HG03103 (cell line): Measurements from ENCODE around the gene HES4.
"Not testable (repeated sequence)": the region's sequence is repeated elsewhere in the genome, so short reads cannot be mapped to it uniquely, and the experiment has no call there.

Experiments used
- ATAC-seq: cut with Tn5 transposase; IDR thresholded peaks from one replicate; pipeline ENCODE4 v1.9.1; 2021; ENCODE audit warnings: low read depth; ENCODE audit not compliant: unreplicated experiment

The HES4 gene

DNA sequence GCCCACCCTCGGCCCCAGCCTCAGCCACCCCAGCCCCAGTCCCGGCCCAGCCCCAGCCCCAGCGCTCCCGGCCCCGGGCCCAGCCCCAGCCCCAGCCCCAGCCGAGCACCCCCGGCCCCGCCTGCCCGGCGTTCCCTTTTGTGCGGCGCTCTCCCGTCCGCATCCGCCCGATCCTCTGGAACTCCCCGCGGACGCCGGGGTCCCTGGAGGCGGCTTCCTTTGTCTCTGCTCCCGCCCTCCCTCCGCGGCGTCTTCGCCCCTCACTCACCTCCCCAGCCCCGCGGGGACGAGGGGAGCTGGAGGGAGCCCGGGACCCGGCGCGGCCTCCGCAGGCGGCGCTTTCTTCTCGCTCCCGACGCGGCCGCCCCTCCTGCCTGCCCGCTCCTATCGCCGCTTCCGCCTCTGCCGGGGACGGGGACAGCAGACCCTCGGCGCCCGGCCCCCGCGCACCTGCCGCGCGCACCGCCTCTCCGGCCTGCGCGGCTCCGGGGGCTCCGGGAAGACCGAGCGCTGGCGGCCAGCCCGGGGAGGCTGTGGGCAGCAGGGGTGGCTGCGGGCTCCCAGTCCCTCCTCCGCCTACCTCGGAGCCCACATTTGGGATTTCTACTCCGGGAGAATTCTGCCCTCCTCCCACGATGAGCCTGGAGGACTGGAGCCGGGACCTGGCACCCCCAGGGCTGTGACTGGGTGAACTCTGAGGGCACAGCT, 34.0 kb upstream of the HES4 start:
- ATAC-seq: no peak

DNA sequence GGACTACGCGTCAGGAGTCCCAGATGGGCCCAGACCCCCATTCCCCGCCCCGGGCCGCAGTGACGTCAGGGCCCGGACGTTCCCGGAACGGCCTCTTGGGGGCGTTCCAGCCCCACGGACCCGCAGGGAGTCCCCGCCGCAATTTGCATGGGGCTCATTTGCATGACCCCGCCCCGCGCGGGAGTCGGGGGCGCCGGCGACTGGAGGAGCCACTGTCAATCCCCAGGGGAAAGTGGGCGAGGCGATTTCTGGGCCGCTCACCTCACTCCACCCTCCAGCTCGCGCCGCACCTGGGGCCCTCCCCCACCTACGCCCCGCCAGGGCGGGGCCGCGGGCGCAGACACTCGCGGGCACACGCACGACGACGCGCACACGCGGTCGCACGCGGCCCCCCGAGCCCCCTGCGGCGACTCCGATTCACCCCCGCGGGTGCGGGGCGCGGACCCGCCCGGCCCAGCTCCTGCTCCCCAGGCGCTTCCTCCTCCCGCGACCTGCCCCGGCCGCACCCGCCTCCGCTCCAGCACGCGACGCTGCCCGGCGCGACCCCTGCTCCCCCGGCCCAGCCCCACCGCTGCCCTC, 33.2 kb upstream of the HES4 start:
- ATAC-seq: peak; percentile 70

DNA sequence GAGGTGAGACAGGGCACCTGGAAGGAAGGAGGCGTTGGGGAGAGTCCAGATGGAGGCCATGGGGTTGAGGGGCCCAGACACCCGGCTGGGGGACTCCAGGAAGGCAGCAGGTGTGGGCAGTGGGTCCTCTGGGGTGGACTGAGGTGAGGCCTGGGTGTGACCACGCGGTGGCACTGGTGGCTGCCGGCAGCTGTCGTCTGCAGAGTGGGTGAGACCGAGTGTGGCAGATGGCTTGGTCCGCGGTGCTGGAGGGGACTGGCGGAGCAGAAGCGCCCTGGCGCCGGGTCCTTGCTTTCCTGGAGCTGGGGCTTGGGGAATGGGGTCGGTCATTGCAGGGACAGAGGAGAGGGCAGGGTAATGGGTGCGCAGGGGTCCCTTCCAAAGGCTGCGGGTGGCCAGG, 32.5 kb upstream of the HES4 start:
- ATAC-seq: no peak

DNA sequence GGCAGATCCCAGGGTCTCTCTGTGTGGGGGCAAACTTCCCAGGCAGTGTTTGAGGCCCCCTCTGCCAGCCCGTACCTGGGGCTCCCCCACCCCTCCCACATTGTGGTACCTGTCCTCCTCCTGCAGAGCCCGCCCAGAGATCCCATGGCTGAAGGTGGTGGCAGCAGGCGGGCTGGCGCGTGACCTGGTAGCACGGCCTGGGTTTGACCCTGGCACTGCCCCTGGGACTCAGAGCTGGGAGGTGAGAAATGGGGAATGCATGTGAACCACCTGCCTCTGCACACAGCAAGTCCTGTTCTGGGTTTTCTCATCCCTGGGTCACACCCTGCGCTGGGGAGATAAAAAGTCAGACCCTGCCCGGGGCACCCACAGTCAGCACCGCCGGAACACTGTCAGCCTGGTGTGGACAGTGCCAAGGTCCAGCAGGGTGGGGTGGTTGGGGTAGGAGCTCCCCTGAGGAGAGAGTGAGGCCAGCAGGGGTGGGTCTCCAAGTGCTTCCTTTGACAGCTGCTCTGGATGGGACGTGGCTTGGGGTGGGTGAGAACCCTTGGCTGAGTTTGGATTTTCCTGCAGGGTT, 31.9 kb upstream of the HES4 start:
- no peak for ATAC-seq

DNA sequence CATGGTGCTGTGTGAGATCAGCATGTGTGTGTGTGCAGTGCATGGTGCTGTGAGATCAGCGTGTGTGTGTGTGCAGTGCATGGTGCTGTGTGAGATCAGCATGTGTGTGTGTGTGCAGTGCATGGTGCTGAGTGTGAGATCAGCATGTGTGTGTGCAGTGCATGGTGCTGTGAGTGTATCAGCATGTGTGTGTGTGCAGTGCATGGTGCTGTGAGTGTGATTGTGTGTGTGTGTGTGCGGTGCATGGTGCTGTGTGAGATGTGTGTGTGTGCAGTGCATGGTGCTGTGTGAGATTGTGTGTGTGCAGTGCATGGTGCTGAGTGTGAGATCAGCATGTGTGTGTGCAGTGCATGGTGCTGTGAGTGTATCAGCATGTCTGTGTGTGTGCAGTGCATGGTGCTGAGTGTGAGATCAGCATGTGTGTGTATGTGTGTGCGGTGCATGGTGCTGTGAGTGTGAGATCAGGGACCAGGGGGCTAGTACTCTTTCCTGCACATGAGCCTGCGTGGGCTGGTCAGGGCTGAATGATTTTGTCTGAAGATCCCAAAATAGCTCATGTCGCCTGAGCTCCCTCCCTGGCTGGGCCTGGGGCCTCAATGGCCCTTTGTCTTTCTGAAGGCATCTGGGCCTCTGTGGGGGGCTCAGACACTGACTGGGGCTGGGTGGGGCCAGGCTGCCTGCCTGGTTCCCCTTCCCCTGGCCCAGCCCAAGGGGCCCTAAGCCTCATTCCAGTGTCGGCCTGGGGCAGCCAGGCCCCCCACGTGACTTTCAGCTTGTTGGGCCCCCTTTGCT, 31.2 kb upstream of the HES4 start:
- ATAC-seq: not testable (repeated sequence)

DNA sequence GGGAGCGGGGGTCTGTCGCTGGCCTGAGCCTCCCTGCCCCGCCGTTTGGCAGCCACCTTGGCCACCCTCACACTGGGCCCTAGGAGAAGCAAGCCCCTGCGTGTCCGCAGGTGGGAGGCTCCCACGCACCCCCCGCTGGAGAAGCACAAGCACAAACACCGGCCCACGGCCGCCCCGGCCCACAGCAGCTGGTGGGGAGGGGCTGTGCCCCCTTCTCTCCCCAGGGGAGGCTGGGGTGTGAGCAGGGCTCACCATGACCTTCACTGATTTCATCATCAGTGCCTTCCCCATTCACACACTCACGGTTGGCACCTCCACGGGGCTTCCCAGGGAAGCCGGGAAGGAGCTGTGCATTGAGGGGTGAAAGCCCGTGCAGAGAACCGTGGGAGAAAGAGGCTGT, 27.9 kb upstream of the HES4 start:
- ATAC-seq: no peak

DNA sequence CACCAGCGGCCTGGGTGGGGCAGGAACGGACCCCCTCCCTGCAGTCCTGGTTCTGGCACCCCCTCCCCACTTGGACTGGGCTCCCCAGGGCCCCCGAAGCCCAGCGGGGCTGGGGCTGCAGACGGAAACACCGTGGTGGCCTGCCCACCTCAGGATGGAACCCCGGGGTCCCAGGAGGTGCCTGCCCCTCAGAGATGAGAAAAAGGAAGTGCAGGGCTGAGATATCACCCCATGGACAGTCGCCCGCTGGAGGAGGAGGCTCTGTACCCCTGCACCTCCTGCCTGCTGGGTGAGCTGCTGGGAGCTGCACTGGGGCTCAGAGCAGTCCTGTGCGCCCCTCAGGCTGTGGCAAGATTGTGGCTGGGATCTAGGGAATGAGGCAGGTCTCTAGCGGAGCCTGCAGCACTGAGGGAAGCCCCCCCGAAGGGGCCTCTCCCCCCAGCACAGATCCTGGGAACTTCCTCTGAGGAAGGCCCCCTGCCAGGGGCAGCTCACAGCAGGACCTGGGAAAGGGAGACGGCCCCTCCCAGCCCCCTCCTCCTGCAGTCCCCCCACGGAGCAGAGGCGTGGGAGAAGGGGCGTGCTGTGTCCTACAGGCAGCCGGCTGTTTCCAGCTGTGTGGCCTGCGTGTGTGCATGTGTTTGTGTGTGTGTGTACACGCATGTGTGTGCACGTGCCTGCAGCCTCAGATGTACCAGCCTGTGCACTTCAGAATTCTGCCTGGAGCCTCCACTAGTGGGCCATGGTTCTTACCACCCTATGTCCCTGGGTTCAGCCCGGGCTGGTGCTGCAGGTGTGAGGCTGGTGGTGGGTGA, 26.9 kb upstream of the HES4 start:
- ATAC-seq: no peak

DNA sequence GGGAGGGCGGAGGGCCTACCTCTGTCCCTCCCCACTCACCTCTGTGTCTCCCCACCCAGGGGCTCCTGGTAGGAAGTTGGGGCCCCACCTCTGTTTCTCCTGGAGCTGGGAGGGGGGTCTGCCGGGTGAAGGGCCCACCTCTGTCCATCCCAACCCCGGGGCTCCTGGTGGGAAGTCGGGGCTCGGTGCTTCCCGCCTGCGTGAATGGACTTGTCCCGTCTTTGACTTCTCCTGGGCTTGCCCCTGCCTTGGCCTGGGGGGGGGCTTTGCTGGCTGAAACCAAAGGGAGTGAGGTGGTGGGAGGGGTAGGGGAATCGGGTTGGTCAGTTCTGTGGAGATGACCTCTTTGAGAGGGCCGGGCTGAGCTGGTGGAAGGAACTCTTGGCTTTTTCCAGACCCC, 25.8 kb upstream of the HES4 start:
- no peak for ATAC-seq

DNA sequence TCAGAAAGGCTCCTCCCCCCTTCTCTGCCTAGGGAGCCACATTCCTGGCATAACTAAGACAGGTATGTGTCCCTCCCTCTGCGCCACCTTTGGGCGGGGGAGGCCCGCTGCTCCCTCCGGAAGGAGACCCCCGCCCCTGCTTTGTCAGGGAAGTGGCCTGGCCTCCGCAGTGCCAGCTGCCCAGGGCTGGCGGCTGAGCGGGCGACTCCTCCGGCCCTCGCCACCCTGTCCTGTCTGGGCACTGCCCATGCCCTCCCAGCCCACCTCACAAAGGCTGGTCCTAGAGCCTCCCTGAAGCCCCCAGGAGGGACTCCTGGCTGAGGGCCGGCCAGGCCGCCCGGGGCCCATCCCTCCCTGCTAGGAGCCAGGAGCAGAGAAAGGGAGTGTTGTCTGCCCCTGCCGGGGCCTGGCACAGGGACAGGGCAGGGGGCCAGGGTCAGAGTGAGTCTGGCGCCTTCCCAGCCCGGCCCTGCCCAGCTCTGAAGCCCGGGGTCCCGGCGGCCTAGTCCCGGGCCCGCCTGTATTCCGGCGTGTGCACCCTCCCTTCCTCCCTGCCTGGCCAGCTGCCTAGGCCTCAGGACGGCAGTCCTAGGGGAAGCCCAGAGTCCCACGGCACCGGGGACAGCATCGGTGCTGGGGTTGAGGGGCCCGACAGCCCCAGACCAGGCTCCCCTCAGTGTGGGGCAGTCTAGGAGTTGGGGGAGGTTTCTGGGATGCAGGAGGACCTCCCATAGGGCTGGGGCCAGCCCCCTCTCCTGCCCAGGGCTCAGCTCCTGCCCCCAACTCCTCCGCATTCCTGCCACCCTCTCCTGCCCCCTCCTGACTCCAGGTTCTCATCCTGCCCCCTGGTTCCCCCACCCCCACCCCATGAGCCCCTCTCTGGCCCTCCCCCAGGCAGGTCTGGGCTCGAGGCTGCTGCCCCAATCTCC, 25.1 kb upstream of the HES4 start:
- ATAC-seq: no peak

DNA sequence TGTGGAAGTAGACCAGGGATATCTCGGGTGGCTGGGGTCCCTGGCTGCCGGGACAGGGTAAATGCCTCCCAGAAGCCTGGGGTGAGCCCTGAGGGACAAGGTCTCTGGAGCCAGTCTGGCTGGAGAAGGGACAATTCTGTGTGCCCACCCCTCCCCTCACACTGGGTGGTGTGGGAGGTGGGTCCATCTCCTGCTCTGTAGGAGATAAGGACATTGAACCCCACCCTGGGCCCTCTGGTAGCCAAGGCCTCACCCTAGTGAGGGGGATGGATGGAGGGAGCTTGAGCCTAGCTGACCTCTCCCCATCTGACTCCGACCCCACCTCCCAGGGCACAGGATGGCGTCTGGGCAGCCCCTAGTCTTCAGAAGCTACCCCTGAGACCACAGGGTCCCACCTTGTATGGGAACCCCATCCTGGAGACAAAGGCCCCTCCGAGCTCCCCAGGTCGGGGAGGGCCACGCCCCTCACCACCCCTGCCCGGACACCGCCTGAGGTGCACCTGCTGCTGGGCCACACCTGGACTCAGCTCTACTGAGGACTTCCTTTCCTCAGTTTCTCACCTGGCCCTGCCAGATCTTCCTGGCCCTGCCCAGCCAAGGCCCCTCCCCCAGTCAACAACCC, 24.4 kb upstream of the HES4 start:
- no peak for ATAC-seq

DNA sequence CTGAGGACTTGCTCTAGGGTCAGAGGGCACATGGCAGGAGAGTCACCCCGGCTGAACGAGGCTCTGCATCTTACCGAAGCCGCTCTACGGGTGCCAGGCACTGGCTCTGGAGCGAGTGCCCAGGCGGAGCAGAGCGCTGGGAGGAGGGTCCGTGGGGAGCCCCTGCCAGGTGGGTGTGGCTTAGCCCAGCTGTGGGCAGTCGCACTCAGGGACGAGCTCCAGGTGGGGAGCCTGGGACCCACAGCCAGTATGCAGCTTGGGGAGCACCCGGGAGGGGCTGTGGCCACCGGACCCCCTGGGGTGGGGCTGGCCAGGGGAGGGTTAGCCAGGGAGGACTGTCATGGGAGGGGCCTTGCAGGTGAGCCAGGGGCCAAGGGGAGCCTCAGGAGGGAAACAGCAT, 23.8 kb upstream of the HES4 start:
- ATAC-seq: no peak

DNA sequence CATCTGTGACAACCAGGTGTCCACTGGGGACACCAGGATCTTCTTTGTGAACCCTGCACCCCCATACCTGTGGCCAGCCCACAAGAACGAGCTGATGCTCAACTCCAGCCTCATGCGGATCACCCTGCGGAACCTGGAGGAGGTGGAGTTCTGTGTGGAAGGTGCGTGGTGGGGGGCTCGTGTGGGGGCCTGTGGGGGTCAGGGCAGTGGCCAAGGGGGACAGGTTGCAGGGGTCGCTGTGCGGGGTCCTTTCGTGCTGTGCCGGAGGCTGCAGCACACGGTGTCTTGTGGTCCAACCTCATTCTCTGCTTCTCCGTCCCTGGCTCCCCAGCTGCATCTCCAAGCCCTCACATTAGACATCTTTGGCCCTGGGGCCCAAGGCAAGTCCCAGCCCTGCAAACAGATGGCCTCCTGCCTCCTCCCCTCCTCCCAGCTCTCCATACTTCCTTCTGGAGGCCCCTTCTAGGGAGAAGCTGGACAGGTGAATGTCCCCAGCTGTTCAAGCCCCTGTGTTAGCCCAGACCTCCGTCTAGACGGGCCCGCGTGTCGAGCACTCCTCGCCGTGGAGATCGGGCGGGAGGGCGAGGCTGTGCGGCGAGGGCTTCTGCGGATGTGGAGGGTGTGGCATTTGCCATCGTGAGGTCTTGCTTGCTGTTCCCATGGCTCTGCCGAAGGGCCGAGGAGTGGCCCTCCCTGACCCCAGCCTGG, 22.6 kb upstream of the HES4 start:
- no peak for ATAC-seq

DNA sequence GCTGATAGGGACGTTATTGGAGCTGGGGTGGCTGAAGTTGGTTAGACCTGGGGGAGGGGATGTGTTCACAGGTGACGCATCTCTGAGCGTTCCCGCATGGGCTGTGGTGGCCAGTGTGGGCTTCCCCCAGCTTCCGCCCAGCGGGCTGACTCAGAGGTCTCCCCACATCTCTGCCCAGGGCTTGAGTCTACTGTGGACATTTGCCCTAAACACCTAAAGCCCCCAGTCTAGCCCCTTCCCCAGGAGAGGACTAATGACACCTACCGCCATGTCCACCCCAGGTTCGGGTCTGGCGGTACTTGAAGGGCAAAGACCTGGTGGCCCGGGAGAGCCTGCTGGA, 22.0 kb upstream of the HES4 start:
- no peak for ATAC-seq

DNA sequence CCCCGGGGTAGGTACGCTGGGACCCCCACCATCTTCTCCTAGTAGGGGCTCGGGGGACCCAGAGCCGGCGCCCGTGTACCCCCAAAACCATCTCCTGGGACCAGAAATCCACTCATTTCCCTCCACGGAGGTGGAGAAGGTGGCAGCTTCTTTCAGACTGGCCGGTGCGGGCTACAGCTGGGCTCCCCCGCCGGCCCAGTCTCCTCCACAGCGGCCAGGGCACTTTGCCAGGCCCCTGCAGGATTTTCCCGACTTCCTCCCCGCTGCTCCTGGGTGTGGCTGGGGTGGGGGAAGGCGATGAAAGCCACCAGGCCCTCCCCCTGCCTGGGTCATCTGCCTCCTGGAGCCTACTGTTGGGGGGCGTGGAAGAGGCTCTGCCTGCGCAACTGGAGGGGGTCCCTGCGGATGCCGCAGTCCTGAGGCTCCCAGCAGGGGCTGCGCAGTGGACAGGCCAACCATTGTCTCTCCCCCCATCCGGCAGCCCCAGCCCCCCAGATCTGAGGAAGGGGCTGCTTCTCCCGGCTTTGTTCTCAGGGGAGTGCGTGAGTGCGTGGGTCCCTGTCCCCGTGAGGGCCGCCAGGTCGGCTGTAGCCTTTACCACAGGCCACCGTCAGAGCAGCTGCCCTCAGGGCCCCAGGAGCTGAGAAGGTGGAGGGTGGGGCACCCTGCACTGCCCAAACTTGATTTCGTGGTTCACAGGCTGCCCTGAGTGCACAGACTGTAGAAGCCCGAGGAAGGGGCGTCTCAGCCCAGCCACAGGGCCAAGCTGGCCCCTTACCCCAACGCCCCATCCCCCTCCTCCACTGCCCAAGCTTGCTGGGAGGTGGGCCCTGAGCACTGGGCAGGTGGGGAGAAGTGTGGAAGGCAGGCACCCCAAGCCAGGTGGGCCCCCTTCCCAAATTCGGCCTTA, 21.4 kb upstream of the HES4 start:
- ATAC-seq: no peak

DNA sequence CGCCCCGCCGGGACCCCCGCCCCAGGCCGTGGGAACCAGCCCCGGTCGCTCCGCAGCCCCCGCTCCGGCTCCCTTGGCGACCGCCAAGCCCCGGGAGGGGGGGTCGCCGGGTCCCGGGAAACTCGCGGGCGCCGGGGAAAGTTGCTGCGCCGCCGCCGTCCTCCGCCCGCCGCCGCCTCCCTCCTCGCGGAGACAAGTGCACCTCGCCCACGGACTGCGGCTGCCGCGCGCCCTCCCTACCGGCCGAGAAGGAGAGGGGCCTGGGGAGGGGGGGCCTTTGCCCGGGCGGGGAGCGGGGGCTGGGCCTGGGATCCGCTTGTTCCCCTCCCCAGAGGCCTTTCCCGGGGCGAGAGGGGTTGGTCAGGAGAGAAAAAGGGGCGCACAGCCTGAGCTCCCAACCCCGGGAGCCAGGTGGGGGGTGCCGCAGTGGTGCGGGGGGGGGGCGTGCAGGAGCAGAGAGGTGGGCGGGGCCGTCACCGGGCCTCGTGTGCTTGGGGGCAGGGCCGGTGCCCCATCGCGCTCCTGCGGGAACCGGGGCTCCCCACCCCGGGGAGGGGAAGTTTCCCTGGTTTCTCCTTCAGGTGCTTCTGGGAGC, 20.6 kb upstream of the HES4 start:
- ATAC-seq: peak; percentile 7

DNA sequence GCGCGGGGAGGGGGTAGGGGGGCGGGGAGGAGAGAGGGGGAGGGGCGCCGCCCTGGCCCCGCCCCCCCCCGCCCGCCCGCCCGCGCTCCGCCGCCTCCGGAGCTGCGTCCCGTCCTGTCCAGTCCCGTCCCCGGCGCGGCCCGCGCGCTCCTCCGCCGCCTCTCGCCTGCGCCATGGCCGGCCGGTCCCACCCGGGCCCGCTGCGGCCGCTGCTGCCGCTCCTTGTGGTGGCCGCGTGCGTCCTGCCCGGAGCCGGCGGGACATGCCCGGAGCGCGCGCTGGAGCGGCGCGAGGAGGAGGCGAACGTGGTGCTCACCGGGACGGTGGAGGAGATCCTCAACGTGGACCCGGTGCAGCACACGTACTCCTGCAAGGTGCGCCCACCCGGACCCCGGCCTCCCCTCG, 20.1 kb upstream of the HES4 start, which contains the start of gene AGRN:
AGRN (plus strand) TSS at position 121 of the 405 bp plus-strand sequence; CDS start at position 174, 53 bp downstream.
- peak; percentile 29 for ATAC-seq
